SK-N-SH (cell line): ENCODE data around the gene CCDC40.

ENCODE experiments used
- CTCF ChIP-seq: fragments of 200-600 bp; sonication (generic); IDR thresholded peaks from 2 replicates; pipeline ENCODE4 v1.6.1; 2017; ENCODE audit warnings: antibody characterized with exemption, mild to moderate bottlenecking, moderate library complexity
- EP300 ChIP-seq, 2 experiments: IDR thresholded peaks; 2 replicates each; pipeline versions ENCODE4 v1.4.0 to v1.6.1; 2012; ENCODE audit warnings: borderline replicate concordance in 1 of 2, low read depth in 1 of 2, low read length in 1 of 2
- EZH2phosphoT487 ChIP-seq: fragments of 200-600 bp; sonication (generic); IDR thresholded peaks from 2 replicates; pipeline ENCODE4 v1.6.1; 2017; ENCODE audit warnings: low read depth, mixed run types, mild to moderate bottlenecking, antibody characterized with exemption, moderate library complexity, borderline replicate concordance
- GABPA ChIP-seq: IDR thresholded peaks from 2 replicates; pipeline ENCODE4 v1.4.0; 2012; ENCODE audit warnings: low read depth, mild to moderate bottlenecking
- JUND ChIP-seq: IDR thresholded peaks from 2 replicates; pipeline ENCODE4 v1.4.0; 2012
- NRF1 ChIP-seq: IDR thresholded peaks from 2 replicates; pipeline ENCODE4 v1.6.1; 2012; ENCODE audit warnings: low read depth, mild to moderate bottlenecking, low read length
- POLR2AphosphoS5 ChIP-seq: IDR thresholded peaks from 2 replicates; pipeline ENCODE4 v1.6.1; 2012; ENCODE audit warnings: low read depth, low read length
- SMC3 ChIP-seq: IDR thresholded peaks from 2 replicates; pipeline ENCODE4 v1.6.1; 2012; ENCODE audit warnings: low read depth, low read length, improper control_type of control experiment
- TAF1 ChIP-seq: IDR thresholded peaks from 2 replicates; pipeline ENCODE4 v1.6.1; 2012; ENCODE audit warnings: low read depth, mild to moderate bottlenecking, low read length, moderate library complexity, borderline replicate concordance
- YY1 ChIP-seq: IDR thresholded peaks from 2 replicates; pipeline ENCODE4 v1.4.0; 2012; ENCODE audit warnings: low read depth, mild to moderate bottlenecking
- TF ChIP-seq, protein P1 (sequence below): IDR thresholded peaks from 2 replicates; pipeline ENCODE4; 2012
- TF ChIP-seq, protein P2 (sequence below): IDR thresholded peaks from 2 replicates; pipeline ENCODE4 v1.6.1; 2012; ENCODE audit warnings: mild to moderate bottlenecking, low read depth, low read length, moderate library complexity
- TF ChIP-seq, protein P3 (sequence below): fragments of 150-350 bp; IDR thresholded peaks from 2 replicates; pipeline ENCODE4 v1.6.1; 2016; ENCODE audit warnings: mild to moderate bottlenecking, low read depth, low read length

GRCh38 chr17:80025140-80025539 is 11.3 kb upstream of the CCDC40 start:
- no peak for TF ChIP-seq CTCF
- no peak for TF ChIP-seq POLR2AphosphoS5
- TF ChIP-seq, protein P1, sequence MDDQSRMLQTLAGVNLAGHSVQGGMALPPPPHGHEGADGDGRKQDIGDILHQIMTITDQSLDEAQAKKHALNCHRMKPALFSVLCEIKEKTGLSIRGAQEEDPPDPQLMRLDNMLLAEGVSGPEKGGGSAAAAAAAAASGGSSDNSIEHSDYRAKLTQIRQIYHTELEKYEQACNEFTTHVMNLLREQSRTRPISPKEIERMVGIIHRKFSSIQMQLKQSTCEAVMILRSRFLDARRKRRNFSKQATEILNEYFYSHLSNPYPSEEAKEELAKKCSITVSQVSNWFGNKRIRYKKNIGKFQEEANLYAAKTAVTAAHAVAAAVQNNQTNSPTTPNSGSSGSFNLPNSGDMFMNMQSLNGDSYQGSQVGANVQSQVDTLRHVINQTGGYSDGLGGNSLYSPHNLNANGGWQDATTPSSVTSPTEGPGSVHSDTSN = no peak
- TF ChIP-seq TAF1 = no peak
- TF ChIP-seq, protein P2, sequence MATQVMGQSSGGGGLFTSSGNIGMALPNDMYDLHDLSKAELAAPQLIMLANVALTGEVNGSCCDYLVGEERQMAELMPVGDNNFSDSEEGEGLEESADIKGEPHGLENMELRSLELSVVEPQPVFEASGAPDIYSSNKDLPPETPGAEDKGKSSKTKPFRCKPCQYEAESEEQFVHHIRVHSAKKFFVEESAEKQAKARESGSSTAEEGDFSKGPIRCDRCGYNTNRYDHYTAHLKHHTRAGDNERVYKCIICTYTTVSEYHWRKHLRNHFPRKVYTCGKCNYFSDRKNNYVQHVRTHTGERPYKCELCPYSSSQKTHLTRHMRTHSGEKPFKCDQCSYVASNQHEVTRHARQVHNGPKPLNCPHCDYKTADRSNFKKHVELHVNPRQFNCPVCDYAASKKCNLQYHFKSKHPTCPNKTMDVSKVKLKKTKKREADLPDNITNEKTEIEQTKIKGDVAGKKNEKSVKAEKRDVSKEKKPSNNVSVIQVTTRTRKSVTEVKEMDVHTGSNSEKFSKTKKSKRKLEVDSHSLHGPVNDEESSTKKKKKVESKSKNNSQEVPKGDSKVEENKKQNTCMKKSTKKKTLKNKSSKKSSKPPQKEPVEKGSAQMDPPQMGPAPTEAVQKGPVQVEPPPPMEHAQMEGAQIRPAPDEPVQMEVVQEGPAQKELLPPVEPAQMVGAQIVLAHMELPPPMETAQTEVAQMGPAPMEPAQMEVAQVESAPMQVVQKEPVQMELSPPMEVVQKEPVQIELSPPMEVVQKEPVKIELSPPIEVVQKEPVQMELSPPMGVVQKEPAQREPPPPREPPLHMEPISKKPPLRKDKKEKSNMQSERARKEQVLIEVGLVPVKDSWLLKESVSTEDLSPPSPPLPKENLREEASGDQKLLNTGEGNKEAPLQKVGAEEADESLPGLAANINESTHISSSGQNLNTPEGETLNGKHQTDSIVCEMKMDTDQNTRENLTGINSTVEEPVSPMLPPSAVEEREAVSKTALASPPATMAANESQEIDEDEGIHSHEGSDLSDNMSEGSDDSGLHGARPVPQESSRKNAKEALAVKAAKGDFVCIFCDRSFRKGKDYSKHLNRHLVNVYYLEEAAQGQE = no peak
- TF ChIP-seq SMC3 = no peak
- no peak for TF ChIP-seq EZH2phosphoT487
- TF ChIP-seq, protein P3, sequence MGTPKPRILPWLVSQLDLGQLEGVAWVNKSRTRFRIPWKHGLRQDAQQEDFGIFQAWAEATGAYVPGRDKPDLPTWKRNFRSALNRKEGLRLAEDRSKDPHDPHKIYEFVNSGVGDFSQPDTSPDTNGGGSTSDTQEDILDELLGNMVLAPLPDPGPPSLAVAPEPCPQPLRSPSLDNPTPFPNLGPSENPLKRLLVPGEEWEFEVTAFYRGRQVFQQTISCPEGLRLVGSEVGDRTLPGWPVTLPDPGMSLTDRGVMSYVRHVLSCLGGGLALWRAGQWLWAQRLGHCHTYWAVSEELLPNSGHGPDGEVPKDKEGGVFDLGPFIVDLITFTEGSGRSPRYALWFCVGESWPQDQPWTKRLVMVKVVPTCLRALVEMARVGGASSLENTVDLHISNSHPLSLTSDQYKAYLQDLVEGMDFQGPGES = no peak
- TF ChIP-seq EP300 (IDR thresholded peaks at IDR 0.05; ENCODE audit: borderline replicate concordance in 1 of 2, low read depth in 1 of 2, low read length in 1 of 2) = no peak
- TF ChIP-seq NRF1 = no peak
- TF ChIP-seq GABPA = no peak
- TF ChIP-seq YY1 = no peak
- no peak for TF ChIP-seq JUND
